Measurements from ENCODE around the gene ACOXL.

DNA sequence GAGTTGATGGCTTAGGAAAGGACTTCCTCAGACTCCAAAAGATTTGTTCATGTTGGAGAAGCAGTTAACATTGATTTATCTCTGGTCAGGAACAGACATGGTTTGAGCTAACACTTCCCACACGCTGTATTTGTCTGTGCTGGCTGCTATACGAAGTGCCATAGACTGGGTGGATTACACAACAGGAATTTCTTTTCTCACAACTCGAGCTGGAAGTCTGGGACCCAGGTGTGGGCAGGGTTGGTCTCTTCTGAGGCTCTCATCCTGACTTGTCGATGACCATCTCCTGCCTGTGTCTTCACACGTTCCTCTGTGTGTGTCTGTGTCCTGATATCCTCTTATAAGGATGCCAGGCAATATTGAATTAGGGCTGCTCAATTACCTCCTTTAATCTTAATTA lies 224.9 kb downstream of the ACOXL start:
- TF ChIP-seq, protein P1, sequence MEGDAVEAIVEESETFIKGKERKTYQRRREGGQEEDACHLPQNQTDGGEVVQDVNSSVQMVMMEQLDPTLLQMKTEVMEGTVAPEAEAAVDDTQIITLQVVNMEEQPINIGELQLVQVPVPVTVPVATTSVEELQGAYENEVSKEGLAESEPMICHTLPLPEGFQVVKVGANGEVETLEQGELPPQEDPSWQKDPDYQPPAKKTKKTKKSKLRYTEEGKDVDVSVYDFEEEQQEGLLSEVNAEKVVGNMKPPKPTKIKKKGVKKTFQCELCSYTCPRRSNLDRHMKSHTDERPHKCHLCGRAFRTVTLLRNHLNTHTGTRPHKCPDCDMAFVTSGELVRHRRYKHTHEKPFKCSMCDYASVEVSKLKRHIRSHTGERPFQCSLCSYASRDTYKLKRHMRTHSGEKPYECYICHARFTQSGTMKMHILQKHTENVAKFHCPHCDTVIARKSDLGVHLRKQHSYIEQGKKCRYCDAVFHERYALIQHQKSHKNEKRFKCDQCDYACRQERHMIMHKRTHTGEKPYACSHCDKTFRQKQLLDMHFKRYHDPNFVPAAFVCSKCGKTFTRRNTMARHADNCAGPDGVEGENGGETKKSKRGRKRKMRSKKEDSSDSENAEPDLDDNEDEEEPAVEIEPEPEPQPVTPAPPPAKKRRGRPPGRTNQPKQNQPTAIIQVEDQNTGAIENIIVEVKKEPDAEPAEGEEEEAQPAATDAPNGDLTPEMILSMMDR (IDR thresholded peaks at IDR 0.05; ENCODE audit: insufficient read depth, low read length, poor library complexity, severe bottlenecking), result no peak
- no peak for TF ChIP-seq EZH2phosphoT487 (conservative IDR thresholded peaks at IDR 0.05; ENCODE audit: low read length)
